ENCODE results near the gene NEK10.

The NEK10 gene

DNA sequence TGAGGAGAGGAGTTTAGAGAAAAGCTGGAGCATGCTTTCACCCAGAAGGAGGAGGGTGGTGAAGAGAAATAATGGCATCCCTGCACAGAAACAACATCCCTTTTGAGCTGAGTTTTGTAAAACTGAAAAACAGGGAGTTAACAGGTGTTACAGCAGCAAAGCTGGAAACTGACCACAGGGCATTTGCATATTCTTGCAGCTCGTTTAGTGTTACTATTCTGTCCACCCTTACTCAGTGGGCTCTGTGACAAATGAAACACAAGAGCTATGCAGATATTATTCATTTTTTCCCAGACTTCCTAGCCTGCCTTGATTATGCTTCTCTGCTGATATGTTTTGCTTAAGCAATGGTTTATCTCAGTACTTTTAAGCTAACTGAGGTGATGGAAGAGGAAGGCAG is 272.0 kb downstream of the NEK10 start:
- peaks cover 16% of the 10 kb centered on the region for H3K27me3 ChIP-seq (ENCODE audit: insufficient read depth, low read length, poor library complexity, severe bottlenecking)
- no peaks in the 10 kb centered on the region for H3K9me3 ChIP-seq (ENCODE audit: insufficient read depth, low read depth, low read length)
- H3K9ac ChIP-seq (ENCODE audit: low read depth, low read length, poor library complexity, severe bottlenecking) = no peak overlapping the region
- no peaks in the 10 kb centered on the region for H3F3A ChIP-seq (ENCODE audit: low read depth)
- H3K36me3 ChIP-seq (ENCODE audit: insufficient read depth, low read length) = no peaks in the 10 kb centered on the region
- H3K9me2 ChIP-seq (replicated peaks; ENCODE audit: low read depth, low read length) = no peaks in the 10 kb centered on the region
- H3K79me2 ChIP-seq (ENCODE audit: insufficient read depth, low read length) = no peaks in the 10 kb centered on the region
- no peak overlapping the region for H2AFZ ChIP-seq (ENCODE audit: low read length)
- peaks cover 9% of the 10 kb centered on the region for H3K4me1 ChIP-seq (ENCODE audit: insufficient read depth, low read length, poor library complexity, severe bottlenecking)
- H3K4me2 ChIP-seq (ENCODE audit: low read depth, low read length, poor library complexity, severe bottlenecking) = no peak overlapping the region
- H4K20me1 ChIP-seq (ENCODE audit: insufficient read depth, low read length, poor library complexity, severe bottlenecking) = no peaks in the 10 kb centered on the region
- no peak for TF ChIP-seq CTCF (conservative IDR thresholded peaks at IDR 0.05; ENCODE audit: low read length)
- TF ChIP-seq EZH2phosphoT487 (IDR thresholded peaks at IDR 0.05; ENCODE audit: borderline replicate concordance) = no peak
- H3K4me3 ChIP-seq (ENCODE audit: low read length, poor library complexity, severe bottlenecking) = no peak overlapping the region

- peaks cover 9% of the 10 kb centered on the region for H3K4me1 ChIP-seq (ENCODE audit: insufficient read depth, low read length, poor library complexity, severe bottlenecking)
- H3K36me3 ChIP-seq (ENCODE audit: insufficient read depth, low read length) = no peaks in the 10 kb centered on the region
- H3K27me3 ChIP-seq (ENCODE audit: insufficient read depth, low read length, poor library complexity, severe bottlenecking) = peaks cover 16% of the 10 kb centered on the region
- no peaks in the 10 kb centered on the region for H3K79me2 ChIP-seq (ENCODE audit: insufficient read depth, low read length)
- H3K9ac ChIP-seq (ENCODE audit: low read depth, low read length, poor library complexity, severe bottlenecking) = no peak overlapping the region
- no peak overlapping the region for H3K4me3 ChIP-seq (ENCODE audit: low read length, poor library complexity, severe bottlenecking)
- no peak overlapping the region for H2AFZ ChIP-seq (ENCODE audit: low read length)
- no peak overlapping the region for H3K4me2 ChIP-seq (ENCODE audit: low read depth, low read length, poor library complexity, severe bottlenecking)
- H4K20me1 ChIP-seq (ENCODE audit: insufficient read depth, low read length, poor library complexity, severe bottlenecking) = no peaks in the 10 kb centered on the region
- no peaks in the 10 kb centered on the region for H3K9me3 ChIP-seq (ENCODE audit: insufficient read depth, low read depth, low read length)
- TF ChIP-seq EZH2phosphoT487 (IDR thresholded peaks at IDR 0.05; ENCODE audit: borderline replicate concordance) = no peak
- no peak for TF ChIP-seq CTCF (conservative IDR thresholded peaks at IDR 0.05; ENCODE audit: low read length)
- no peaks in the 10 kb centered on the region for H3F3A ChIP-seq (ENCODE audit: low read depth)
- H3K9me2 ChIP-seq (replicated peaks; ENCODE audit: low read depth, low read length) = no peaks in the 10 kb centered on the region
Observed at GRCh38 chr3:27095553-27096222, 273.5 kb downstream of the NEK10 start.

GRCh38 chr3:27094721-27095120 is 274.5 kb downstream of the NEK10 start:
- H3K4me2 ChIP-seq (ENCODE audit: low read depth, low read length, poor library complexity, severe bottlenecking) = no peak overlapping the region
- TF ChIP-seq EZH2phosphoT487 (IDR thresholded peaks at IDR 0.05; ENCODE audit: borderline replicate concordance) (peak; percentile 45; the same call in 1 of the 2 replicates), CTCF (conservative IDR thresholded peaks at IDR 0.05; ENCODE audit: low read length) (no peak)
- H4K20me1 ChIP-seq (ENCODE audit: insufficient read depth, low read length, poor library complexity, severe bottlenecking) = no peaks in the 10 kb centered on the region
- no peaks in the 10 kb centered on the region for H3F3A ChIP-seq (ENCODE audit: low read depth)
- H3K27me3 ChIP-seq (ENCODE audit: insufficient read depth, low read length, poor library complexity, severe bottlenecking) = peaks cover 18% of the 10 kb centered on the region
- no peak overlapping the region for H3K9ac ChIP-seq (ENCODE audit: low read depth, low read length, poor library complexity, severe bottlenecking)
- H2AFZ ChIP-seq (ENCODE audit: low read length) = no peak overlapping the region
- peaks cover 9% of the 10 kb centered on the region for H3K4me1 ChIP-seq (ENCODE audit: insufficient read depth, low read length, poor library complexity, severe bottlenecking)
- no peak overlapping the region for H3K4me3 ChIP-seq (ENCODE audit: low read length, poor library complexity, severe bottlenecking)
- H3K36me3 ChIP-seq (ENCODE audit: insufficient read depth, low read length) = no peaks in the 10 kb centered on the region
- H3K79me2 ChIP-seq (ENCODE audit: insufficient read depth, low read length) = no peaks in the 10 kb centered on the region
- H3K9me2 ChIP-seq (replicated peaks; ENCODE audit: low read depth, low read length) = no peaks in the 10 kb centered on the region
- no peaks in the 10 kb centered on the region for H3K9me3 ChIP-seq (ENCODE audit: insufficient read depth, low read depth, low read length)

Data from Loucy (cell line).